Breast epithelium (tissue), 4 donors: Measurements from ENCODE around the gene C1QL2. TPM values are rescaled to one million over a fixed set of nuclear protein-coding genes. Genes with fewer than 3 reads are reported as not detected.

Experiments
- DNase-seq, 2 donors: peaks; one replicate each; pipeline ENCODE4 v3.0.0-alpha.2; 2019; ENCODE audit warnings: low spot score in 2 of 2
- H3K27ac ChIP-seq, 2 donors: fragments of 200-600 bp; sonication (generic) in 1 of 2; one replicate each; pipeline ENCODE4 v1.5.1; 2016 to 2019; ENCODE audit warnings: mild to moderate bottlenecking in 1 of 2
- H3K27me3 ChIP-seq, 2 donors: fragments of 200-600 bp; sonication (generic) in 1 of 2; one replicate each; pipeline versions ENCODE4 v1.5.1 to v1.6.0; 2017 to 2019; ENCODE audit warnings: control low read depth in 1 of 2, mild to moderate bottlenecking in 1 of 2
- H3K36me3 ChIP-seq: fragments of 200-600 bp; one replicate; pipeline ENCODE4 v1.5.1; 2019
- H3K4me1 ChIP-seq, 2 donors: fragments of 200-600 bp; sonication (generic); one replicate each; pipeline ENCODE4 v1.5.1; 2016 to 2019; ENCODE audit warnings: control low read depth in 1 of 2
- H3K4me3 ChIP-seq, 3 donors: fragments of 200-600 bp; sonication (generic); 1 replicate in 2 of 3; 2 replicates in 1 of 3; pipeline ENCODE4 v1.5.1; 2016 to 2019; ENCODE audit warnings: mild to moderate bottlenecking in 3 of 3, moderate library complexity in 2 of 3
- H3K9me3 ChIP-seq, 2 donors: fragments of 200-600 bp; sonication (generic) in 1 of 2; one replicate each; pipeline ENCODE4 v1.5.1; 2016 to 2019; ENCODE audit warnings: control low read depth in 1 of 2
- CTCF ChIP-seq, 3 donors: fragments of 450-650 bp; IDR thresholded peaks; one replicate each; pipeline ENCODE4 v1.5.1; 2016 to 2017; ENCODE audit warnings: antibody characterized with exemption in 3 of 3, mild to moderate bottlenecking in 3 of 3, moderate library complexity in 3 of 3
- POLR2A ChIP-seq: fragments of 450-650 bp; IDR thresholded peaks from one replicate; pipeline ENCODE4 v1.6.1; 2016; ENCODE audit warnings: antibody characterized with exemption, mild to moderate bottlenecking, moderate library complexity
- POLR2AphosphoS5 ChIP-seq, 3 donors: sonication (generic); formaldehyde crosslinking; IDR thresholded peaks; one replicate each; pipeline ENCODE4 v1.6.1; 2017; ENCODE audit warnings: antibody characterized with exemption in 3 of 3
- intact Hi-C: fragments of 100-400 bp; cut with DNase I; formaldehyde crosslinking; loops from one replicate; pipeline ENCODE4 v1.15.1; 2023; ENCODE audit warnings: low total_unique reads
- total RNA-seq, 3 donors: library from RNA; depleted of rRNA; stranded (reverse); fragments of >200 nt; gene quantifications; one replicate each; pipeline ENCODE4 v1.1.0, GENCODE V29; 2016

Gene C1QL2
- total RNA-seq, 3 donors from 2014 or later, result 0.15 to 0.66 TPM; not detected in 1

GRCh38 chr2:119169717-119170116 lies 11.2 kb upstream of the C1QL2 start:
- no peak for DNase-seq
- H3K36me3 ChIP-seq, result no peaks in the 10 kb centered on the region
- intact Hi-C loops, result loop anchor here (5.0 kb wide), 1 partner anchor 38 kb away; no protein-coding TSS in a partner anchor
- no peak overlapping the region for H3K27ac ChIP-seq
- H3K27me3 ChIP-seq, result peaks cover 0 to 4% of the 10 kb centered on the region in 2 donors
- no peaks in the 10 kb centered on the region for H3K9me3 ChIP-seq
- TF ChIP-seq POLR2AphosphoS5 (IDR thresholded peaks at IDR 0.05) (no peak), CTCF (IDR thresholded peaks at IDR 0.05) (no peak), POLR2A (no peak)
- H3K4me3 ChIP-seq, result no peak overlapping the region
- H3K4me1 ChIP-seq, result no peaks in the 10 kb centered on the region

GRCh38 chr2:119160361-119160990 lies 1.9 kb upstream of the C1QL2 start:
- H3K36me3 ChIP-seq, result no peaks in the 10 kb centered on the region
- no peaks in the 10 kb centered on the region for H3K9me3 ChIP-seq
- TF ChIP-seq CTCF (IDR thresholded peaks at IDR 0.05), result no peak
- TF ChIP-seq POLR2AphosphoS5 (IDR thresholded peaks at IDR 0.05), result no peak
- TF ChIP-seq POLR2A, result no peak
- peaks cover 0 to 5% of the 10 kb centered on the region in 2 donors for H3K4me1 ChIP-seq
- H3K27me3 ChIP-seq, result peaks cover 4 to 47% of the 10 kb centered on the region in 2 donors
- H3K4me3 ChIP-seq, result no peak overlapping the region
- intact Hi-C loops, result no loop called here
- H3K27ac ChIP-seq, result no peak overlapping the region
- DNase-seq, result no peak

DNA sequence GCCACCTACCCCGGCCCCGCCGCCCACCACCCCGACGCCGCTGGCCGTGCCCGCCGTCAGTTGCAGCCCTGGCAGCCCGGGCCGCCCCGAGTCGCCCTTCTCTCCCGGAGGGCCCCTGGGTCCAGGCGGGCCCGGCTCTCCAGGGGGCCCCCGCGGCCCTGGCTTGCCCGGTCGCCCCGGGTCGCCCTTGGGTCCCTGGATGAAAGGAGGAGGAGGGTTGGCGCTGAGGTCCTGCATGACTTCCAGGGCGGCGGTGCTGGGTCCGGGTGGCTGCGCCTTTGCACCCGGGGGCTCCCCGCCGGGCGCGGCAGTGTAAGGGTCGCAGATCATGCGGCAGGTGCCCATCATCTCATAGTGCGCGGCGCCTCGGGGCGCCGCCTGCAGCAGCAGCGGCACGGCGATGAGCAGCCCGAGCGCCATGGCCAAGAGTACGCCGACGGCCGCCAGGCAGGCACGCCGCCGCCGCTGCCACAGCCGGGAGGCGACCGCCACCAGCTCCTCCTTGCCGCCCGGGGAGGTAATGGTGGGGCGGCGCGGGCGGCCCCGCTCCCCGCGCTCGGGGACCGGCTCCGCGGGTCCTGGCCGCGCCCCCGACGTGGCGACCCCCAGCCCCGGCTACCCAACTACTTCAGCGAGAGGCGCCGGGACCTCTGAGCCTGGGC lies 570 bp downstream of the C1QL2 start:
- no peak overlapping the region for H3K27ac ChIP-seq
- H3K27me3 ChIP-seq, result peaks cover 4 to 64% of the 10 kb centered on the region in 2 donors
- H3K36me3 ChIP-seq, result no peaks in the 10 kb centered on the region
- peaks cover 0 to 5% of the 10 kb centered on the region in 2 donors for H3K4me1 ChIP-seq
- no peak for DNase-seq
- H3K4me3 ChIP-seq, result peak overlapping the region in 2 of 3 donors; percentile 30 to 58
- no peak for TF ChIP-seq CTCF (IDR thresholded peaks at IDR 0.05)
- no peak for TF ChIP-seq POLR2A
- TF ChIP-seq POLR2AphosphoS5 (IDR thresholded peaks at IDR 0.05), result no peak
- no peaks in the 10 kb centered on the region for H3K9me3 ChIP-seq
- intact Hi-C loops, result no loop called here

DNA sequence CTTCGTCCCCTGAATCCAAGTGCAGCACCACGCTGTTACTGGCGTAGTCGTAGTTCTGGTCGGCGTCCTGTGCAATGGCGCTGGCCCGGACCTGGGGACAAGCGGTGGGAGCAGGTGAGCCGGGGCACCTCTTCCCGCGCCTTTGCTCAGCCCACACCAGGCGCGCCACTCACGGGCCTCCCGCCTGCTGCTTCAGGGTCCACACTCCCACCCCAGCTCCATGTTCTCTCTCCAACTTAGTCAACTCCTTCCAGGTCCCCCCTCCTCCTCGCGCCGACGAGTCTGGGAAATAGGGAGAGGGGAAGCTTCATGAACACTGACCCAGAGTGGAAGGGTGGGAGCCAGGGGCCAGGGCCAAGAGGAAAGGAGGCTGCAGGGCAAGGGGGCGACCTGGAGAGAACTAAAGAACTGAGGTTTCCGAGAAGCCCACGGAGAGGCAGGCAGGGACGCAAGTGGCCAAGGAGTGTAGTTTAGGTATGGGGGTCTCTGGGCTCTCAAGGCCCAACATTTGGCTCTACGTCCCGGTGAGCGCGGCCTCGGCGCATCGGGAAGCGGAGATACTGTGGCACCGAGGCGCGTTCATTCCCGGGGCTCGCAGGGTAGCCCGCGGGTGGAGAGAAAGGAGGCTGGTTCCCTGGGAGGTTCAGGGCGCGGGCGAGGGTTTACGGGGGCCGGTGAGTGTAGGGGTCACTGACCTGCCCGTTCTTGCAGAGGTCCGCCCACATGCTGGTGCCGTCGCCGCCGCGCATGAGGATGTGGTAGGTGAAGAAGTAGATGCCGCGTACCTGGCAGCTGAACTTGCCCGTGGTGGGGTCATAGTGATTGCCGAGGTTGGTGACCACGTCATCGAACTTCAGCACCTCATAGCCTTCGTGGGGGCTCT lies 1.4 kb downstream of the C1QL2 start:
- Histone ChIP-seq H3K27ac (no peak overlapping the region), H3K27me3 (peaks cover 4 to 68% of the 10 kb centered on the region in 2 donors), H3K36me3 (no peaks in the 10 kb centered on the region), H3K4me3 (peak overlapping the region in 2 of 3 donors; percentile 7 to 46), H3K9me3 (no peaks in the 10 kb centered on the region), H3K4me1 (peaks cover 0 to 5% of the 10 kb centered on the region in 2 donors)
- no peak for DNase-seq
- intact Hi-C loops, result no loop called here
- no peak for TF ChIP-seq POLR2A
- TF ChIP-seq CTCF (IDR thresholded peaks at IDR 0.05), result no peak
- TF ChIP-seq POLR2AphosphoS5 (IDR thresholded peaks at IDR 0.05), result no peak
